Sigmoid colon (tissue), 4 donors: Measurements from ENCODE around the gene DIAPH1.
A peak's percentile ranks its signal among the peaks of the same experiment; 100 is the strongest.

Experiments used
- POLR2A ChIP-seq, 2 donors: fragments of 450-650 bp; IDR thresholded peaks; one replicate each; pipeline ENCODE4 v1.6.1; 2016; ENCODE audit warnings: antibody characterized with exemption in 2 of 2, mild to moderate bottlenecking in 2 of 2, moderate library complexity in 2 of 2
- POLR2AphosphoS5 ChIP-seq, 4 donors: sonication (generic); formaldehyde crosslinking; IDR thresholded peaks; one replicate each; pipeline ENCODE4 v1.6.1; 2017; ENCODE audit warnings: antibody characterized with exemption in 4 of 4
- TF ChIP-seq, protein P1 (sequence below), 4 experiments: fragments of 450-650 bp in 3 of 4; fragments of 200-600 bp in 1 of 4; IDR thresholded peaks; one replicate each; pipeline ENCODE4 v1.5.1; 2016 to 2019; ENCODE audit warnings: antibody characterized with exemption in 4 of 4, mild to moderate bottlenecking in 3 of 4, moderate library complexity in 2 of 4

GRCh38 chr5:141512911-141513626 is 105.7 kb downstream of the DIAPH1 start:
- TF ChIP-seq, protein P1, sequence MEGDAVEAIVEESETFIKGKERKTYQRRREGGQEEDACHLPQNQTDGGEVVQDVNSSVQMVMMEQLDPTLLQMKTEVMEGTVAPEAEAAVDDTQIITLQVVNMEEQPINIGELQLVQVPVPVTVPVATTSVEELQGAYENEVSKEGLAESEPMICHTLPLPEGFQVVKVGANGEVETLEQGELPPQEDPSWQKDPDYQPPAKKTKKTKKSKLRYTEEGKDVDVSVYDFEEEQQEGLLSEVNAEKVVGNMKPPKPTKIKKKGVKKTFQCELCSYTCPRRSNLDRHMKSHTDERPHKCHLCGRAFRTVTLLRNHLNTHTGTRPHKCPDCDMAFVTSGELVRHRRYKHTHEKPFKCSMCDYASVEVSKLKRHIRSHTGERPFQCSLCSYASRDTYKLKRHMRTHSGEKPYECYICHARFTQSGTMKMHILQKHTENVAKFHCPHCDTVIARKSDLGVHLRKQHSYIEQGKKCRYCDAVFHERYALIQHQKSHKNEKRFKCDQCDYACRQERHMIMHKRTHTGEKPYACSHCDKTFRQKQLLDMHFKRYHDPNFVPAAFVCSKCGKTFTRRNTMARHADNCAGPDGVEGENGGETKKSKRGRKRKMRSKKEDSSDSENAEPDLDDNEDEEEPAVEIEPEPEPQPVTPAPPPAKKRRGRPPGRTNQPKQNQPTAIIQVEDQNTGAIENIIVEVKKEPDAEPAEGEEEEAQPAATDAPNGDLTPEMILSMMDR (IDR thresholded peaks at IDR 0.05) = no peak
- TF ChIP-seq POLR2A (IDR thresholded peaks at IDR 0.05) = no peak
- TF ChIP-seq POLR2AphosphoS5 (IDR thresholded peaks at IDR 0.05) = peak in 2 of 4 donors; percentile 3 to 36
